SK-N-SH treated with all-trans-retinoic acid at 6 μM for 48 hours (cell line): Measurements from ENCODE around the gene PUSL1.

Experiments used
- ARNTL ChIP-seq: fragments of 450-650 bp; formaldehyde crosslinking; IDR thresholded peaks from 2 replicates; pipeline ENCODE4 v1.5.0; 2020; ENCODE audit warnings: low read depth, mild to moderate bottlenecking, moderate library complexity, borderline replicate concordance
- ISL1 ChIP-seq: fragments of 250-450 bp; sonication (Bioruptor Pico); IDR thresholded peaks from 2 replicates; pipeline ENCODE4 v2.1.2; 2022; ENCODE audit warnings: mild to moderate bottlenecking, moderate library complexity
- OSR1 ChIP-seq: fragments of 250-450 bp; sonication (Bioruptor Pico); IDR thresholded peaks from 2 replicates; pipeline ENCODE4 v1.8.0; 2022; ENCODE audit warnings: moderate library complexity, mild to moderate bottlenecking, inconsistent platforms
- POU6F1 ChIP-seq: fragments of 250-450 bp; sonication (Bioruptor Pico); IDR thresholded peaks from 2 replicates; pipeline ENCODE4 v1.8.0; 2021; ENCODE audit warnings: low read depth, mild to moderate bottlenecking, moderate library complexity, borderline replicate concordance
- PPARA ChIP-seq: fragments of 250-450 bp; sonication (Bioruptor Pico); IDR thresholded peaks from 2 replicates; pipeline ENCODE4 v1.5.0; 2020; ENCODE audit warnings: mild to moderate bottlenecking, borderline replicate concordance
- SNAI2 ChIP-seq: fragments of 250-450 bp; sonication (Bioruptor Pico); IDR thresholded peaks from 2 replicates; pipeline ENCODE4 v1.5.0; 2020; ENCODE audit warnings: mild to moderate bottlenecking, moderate library complexity
- TCF4 ChIP-seq: fragments of 250-450 bp; sonication (Bioruptor Pico); IDR thresholded peaks from 2 replicates; pipeline ENCODE4 v1.8.0; 2021; ENCODE audit warnings: mild to moderate bottlenecking, moderate library complexity, borderline replicate concordance
- ZFP30 ChIP-seq: fragments of 450-650 bp; formaldehyde crosslinking; IDR thresholded peaks from 2 replicates; pipeline ENCODE4 v1.5.0; 2022; ENCODE audit warnings: mild to moderate bottlenecking, moderate library complexity
- ZNF565 ChIP-seq: fragments of 450-650 bp; formaldehyde crosslinking; conservative IDR thresholded peaks from 2 replicates; pipeline ENCODE4 v1.5.0; 2020; ENCODE audit warnings: low read depth, mild to moderate bottlenecking, moderate library complexity
- TF ChIP-seq, protein P1 (sequence below): fragments of 250-450 bp; sonication (Bioruptor Pico); IDR thresholded peaks from 2 replicates; pipeline ENCODE4 v1.8.0; 2020; ENCODE audit warnings: mild to moderate bottlenecking, moderate library complexity, borderline replicate concordance
- TF ChIP-seq, protein P2 (sequence below): fragments of 250-450 bp; sonication (Bioruptor Pico); IDR thresholded peaks from 2 replicates; pipeline ENCODE4 v1.5.0; 2020; ENCODE audit warnings: mild to moderate bottlenecking, moderate library complexity

GRCh38 chr1:1260843-1261560, 47.4 kb upstream of the PUSL1 start:
- TF ChIP-seq OSR1 (CRISPR knock-in tag) (no peak), ZNF565 (CRISPR knock-in tag) (no peak), ARNTL (CRISPR knock-in tag) (no peak), ZFP30 (CRISPR knock-in tag) (no peak), TCF4 (no peak), PPARA (CRISPR knock-in tag) (no peak), ISL1 (CRISPR knock-in tag) (no peak), POU6F1 (no peak), SNAI2 (CRISPR knock-in tag) (no peak)
- TF ChIP-seq, protein P1, sequence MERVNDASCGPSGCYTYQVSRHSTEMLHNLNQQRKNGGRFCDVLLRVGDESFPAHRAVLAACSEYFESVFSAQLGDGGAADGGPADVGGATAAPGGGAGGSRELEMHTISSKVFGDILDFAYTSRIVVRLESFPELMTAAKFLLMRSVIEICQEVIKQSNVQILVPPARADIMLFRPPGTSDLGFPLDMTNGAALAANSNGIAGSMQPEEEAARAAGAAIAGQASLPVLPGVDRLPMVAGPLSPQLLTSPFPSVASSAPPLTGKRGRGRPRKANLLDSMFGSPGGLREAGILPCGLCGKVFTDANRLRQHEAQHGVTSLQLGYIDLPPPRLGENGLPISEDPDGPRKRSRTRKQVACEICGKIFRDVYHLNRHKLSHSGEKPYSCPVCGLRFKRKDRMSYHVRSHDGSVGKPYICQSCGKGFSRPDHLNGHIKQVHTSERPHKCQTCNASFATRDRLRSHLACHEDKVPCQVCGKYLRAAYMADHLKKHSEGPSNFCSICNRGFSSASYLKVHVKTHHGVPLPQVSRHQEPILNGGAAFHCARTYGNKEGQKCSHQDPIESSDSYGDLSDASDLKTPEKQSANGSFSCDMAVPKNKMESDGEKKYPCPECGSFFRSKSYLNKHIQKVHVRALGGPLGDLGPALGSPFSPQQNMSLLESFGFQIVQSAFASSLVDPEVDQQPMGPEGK (CRISPR knock-in tag) = no peak
- TF ChIP-seq, protein P2, sequence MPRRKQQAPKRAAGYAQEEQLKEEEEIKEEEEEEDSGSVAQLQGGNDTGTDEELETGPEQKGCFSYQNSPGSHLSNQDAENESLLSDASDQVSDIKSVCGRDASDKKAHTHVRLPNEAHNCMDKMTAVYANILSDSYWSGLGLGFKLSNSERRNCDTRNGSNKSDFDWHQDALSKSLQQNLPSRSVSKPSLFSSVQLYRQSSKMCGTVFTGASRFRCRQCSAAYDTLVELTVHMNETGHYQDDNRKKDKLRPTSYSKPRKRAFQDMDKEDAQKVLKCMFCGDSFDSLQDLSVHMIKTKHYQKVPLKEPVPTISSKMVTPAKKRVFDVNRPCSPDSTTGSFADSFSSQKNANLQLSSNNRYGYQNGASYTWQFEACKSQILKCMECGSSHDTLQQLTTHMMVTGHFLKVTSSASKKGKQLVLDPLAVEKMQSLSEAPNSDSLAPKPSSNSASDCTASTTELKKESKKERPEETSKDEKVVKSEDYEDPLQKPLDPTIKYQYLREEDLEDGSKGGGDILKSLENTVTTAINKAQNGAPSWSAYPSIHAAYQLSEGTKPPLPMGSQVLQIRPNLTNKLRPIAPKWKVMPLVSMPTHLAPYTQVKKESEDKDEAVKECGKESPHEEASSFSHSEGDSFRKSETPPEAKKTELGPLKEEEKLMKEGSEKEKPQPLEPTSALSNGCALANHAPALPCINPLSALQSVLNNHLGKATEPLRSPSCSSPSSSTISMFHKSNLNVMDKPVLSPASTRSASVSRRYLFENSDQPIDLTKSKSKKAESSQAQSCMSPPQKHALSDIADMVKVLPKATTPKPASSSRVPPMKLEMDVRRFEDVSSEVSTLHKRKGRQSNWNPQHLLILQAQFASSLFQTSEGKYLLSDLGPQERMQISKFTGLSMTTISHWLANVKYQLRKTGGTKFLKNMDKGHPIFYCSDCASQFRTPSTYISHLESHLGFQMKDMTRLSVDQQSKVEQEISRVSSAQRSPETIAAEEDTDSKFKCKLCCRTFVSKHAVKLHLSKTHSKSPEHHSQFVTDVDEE (CRISPR knock-in tag) = no peak
